ENCODE results near the gene METTL14. TPM values are rescaled to one million over a fixed set of nuclear protein-coding genes. Genes with fewer than 3 reads are reported as not detected.

The METTL14 gene
- total RNA-seq, 1 experiment from 2014 or later, result 9.5 TPM

DNA sequence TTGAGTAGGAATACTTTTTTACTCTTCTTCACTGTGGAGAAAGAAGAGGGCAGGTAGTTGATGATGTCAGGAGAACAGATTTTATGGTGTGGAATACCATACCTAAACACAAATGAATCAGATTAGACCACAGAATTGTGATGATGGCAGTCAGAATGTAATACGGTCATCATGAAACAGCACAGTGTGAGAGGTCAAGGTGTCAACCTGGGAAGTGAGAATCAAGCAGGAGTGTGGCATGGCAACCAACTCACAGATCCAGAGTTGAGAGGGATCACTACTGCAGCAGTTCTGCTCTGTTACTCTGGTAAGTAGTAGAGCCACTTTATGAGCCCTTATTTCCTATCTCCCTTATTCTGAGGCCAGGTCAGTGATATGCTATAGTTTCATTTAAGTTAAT, 27.7 kb downstream of the METTL14 start:
- no peaks in the 10 kb centered on the region for H4K20me1 ChIP-seq (ENCODE audit: low read length)
- no peaks in the 10 kb centered on the region for H3K27me3 ChIP-seq (ENCODE audit: low read length)
- no peak overlapping the region for H3K4me3 ChIP-seq (ENCODE audit: low read length)
- H3K4me2 ChIP-seq (ENCODE audit: low read length), result no peak overlapping the region
- H3K4me1 ChIP-seq (ENCODE audit: insufficient read depth, low read length), result no peaks in the 10 kb centered on the region
- CTCF ChIA-PET, result no interaction called here
- no peak overlapping the region for H3K27ac ChIP-seq (ENCODE audit: low read length)
- BruUV-seq (replicated peaks), result no TSS peak
- TF ChIP-seq, protein P1, sequence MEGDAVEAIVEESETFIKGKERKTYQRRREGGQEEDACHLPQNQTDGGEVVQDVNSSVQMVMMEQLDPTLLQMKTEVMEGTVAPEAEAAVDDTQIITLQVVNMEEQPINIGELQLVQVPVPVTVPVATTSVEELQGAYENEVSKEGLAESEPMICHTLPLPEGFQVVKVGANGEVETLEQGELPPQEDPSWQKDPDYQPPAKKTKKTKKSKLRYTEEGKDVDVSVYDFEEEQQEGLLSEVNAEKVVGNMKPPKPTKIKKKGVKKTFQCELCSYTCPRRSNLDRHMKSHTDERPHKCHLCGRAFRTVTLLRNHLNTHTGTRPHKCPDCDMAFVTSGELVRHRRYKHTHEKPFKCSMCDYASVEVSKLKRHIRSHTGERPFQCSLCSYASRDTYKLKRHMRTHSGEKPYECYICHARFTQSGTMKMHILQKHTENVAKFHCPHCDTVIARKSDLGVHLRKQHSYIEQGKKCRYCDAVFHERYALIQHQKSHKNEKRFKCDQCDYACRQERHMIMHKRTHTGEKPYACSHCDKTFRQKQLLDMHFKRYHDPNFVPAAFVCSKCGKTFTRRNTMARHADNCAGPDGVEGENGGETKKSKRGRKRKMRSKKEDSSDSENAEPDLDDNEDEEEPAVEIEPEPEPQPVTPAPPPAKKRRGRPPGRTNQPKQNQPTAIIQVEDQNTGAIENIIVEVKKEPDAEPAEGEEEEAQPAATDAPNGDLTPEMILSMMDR (conservative IDR thresholded peaks at IDR 0.05; ENCODE audit: low read depth, low read length), result no peak
- no peak for TF ChIP-seq EZH2 (IDR thresholded peaks at IDR 0.05; ENCODE audit: low read length, unreplicated experiment)
- no peak for TF ChIP-seq EZH2phosphoT487 (IDR thresholded peaks at IDR 0.05; ENCODE audit: borderline replicate concordance, low read length)
- no peaks in the 10 kb centered on the region for H3K79me2 ChIP-seq (ENCODE audit: low read length)
- H3K36me3 ChIP-seq (ENCODE audit: low read depth, low read length), result peaks cover 12% of the 10 kb centered on the region
- H2AFZ ChIP-seq (ENCODE audit: low read length), result no peak overlapping the region
- ATAC-seq, result no peak
- H3F3A ChIP-seq (ENCODE audit: low read length, unreplicated experiment), result no peaks in the 10 kb centered on the region
- no peak overlapping the region for H3K9ac ChIP-seq (ENCODE audit: low read length)
- no peaks in the 10 kb centered on the region for H3K9me3 ChIP-seq (ENCODE audit: low read length)
- POLR2A ChIA-PET (ENCODE audit: unreplicated experiment), result no interaction called here
- intact Hi-C loops (cut with micrococcal nuclease), result no loop called here
- no peaks in the 10 kb centered on the region for H3K9me2 ChIP-seq (replicated peaks; ENCODE audit: low read length)
- DNase-seq, result no peak

DNA sequence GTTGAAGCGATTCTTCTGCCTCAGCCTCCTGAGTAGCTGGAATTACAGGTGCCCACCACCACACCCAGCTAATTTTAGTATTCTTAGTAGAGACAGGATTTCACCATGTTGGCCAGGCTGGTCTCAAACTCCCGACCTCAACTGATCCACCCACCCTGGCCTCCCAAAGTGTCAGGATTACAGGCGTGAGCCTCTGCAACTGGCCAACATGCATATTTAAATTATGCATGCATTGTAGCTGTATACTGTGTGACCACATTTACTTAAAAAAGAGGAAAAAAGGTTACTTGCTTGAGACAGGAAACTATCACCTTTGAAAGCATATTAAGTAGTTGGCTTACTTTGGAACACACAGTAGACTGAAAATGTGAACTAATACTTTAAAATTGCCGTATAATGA, 29.5 kb downstream of the METTL14 start:
- peaks cover 8% of the 10 kb centered on the region for H3K4me1 ChIP-seq (ENCODE audit: insufficient read depth, low read length)
- no peak overlapping the region for H3K4me3 ChIP-seq (ENCODE audit: low read length)
- no peak overlapping the region for H3K4me2 ChIP-seq (ENCODE audit: low read length)
- H4K20me1 ChIP-seq (ENCODE audit: low read length), result no peaks in the 10 kb centered on the region
- no peaks in the 10 kb centered on the region for H3K27me3 ChIP-seq (ENCODE audit: low read length)
- no peaks in the 10 kb centered on the region for H3K79me2 ChIP-seq (ENCODE audit: low read length)
- POLR2A ChIA-PET (ENCODE audit: unreplicated experiment), result no interaction called here
- DNase-seq (no peak), ATAC-seq (no peak)
- intact Hi-C loops (cut with micrococcal nuclease), result no loop called here
- TF ChIP-seq, protein P1 (conservative IDR thresholded peaks at IDR 0.05; ENCODE audit: low read depth, low read length), result no peak
- no peak for TF ChIP-seq EZH2phosphoT487 (IDR thresholded peaks at IDR 0.05; ENCODE audit: borderline replicate concordance, low read length)
- TF ChIP-seq EZH2 (IDR thresholded peaks at IDR 0.05; ENCODE audit: low read length, unreplicated experiment), result no peak
- no peaks in the 10 kb centered on the region for H3K9me2 ChIP-seq (replicated peaks; ENCODE audit: low read length)
- CTCF ChIA-PET, result no interaction called here
- H2AFZ ChIP-seq (ENCODE audit: low read length), result no peak overlapping the region
- no TSS peak for BruUV-seq (replicated peaks)
- no peaks in the 10 kb centered on the region for H3K9me3 ChIP-seq (ENCODE audit: low read length)
- H3K9ac ChIP-seq (ENCODE audit: low read length), result no peak overlapping the region
- H3K27ac ChIP-seq (ENCODE audit: low read length), result no peak overlapping the region
- no peaks in the 10 kb centered on the region for H3F3A ChIP-seq (ENCODE audit: low read length, unreplicated experiment)
- H3K36me3 ChIP-seq (ENCODE audit: low read depth, low read length), result peaks cover 12% of the 10 kb centered on the region

DNA sequence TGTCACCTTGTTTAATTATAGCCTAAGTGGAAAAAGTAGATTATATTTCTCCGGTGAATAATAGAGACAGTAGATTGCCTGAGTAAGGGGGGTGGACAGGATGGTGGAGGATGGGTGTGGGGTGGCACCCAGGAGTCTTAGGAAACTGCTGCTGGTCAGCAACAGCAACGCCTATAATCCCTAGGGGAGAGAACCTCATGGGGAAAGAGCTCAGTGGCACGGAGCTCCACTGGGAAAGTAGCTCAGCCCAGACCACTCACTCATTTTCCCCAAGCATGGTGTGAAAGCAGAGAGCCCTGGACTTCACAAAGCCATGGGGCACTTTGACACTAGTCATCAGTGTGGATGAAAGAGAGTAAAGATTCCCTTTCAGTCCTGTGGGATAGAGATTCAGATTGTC, 31.1 kb downstream of the METTL14 start:
- no TSS peak for BruUV-seq (replicated peaks)

More for the DNA sequence above, 31.1 kb downstream of the METTL14 start:
- no peaks in the 10 kb centered on the region for H3F3A ChIP-seq (ENCODE audit: low read length, unreplicated experiment)
- H3K27ac ChIP-seq (ENCODE audit: low read length), result no peak overlapping the region
- no peak overlapping the region for H3K4me3 ChIP-seq (ENCODE audit: low read length)
- H3K9me2 ChIP-seq (replicated peaks; ENCODE audit: low read length), result no peaks in the 10 kb centered on the region
- ChIA-PET POLR2A (ENCODE audit: unreplicated experiment) (no interaction called here), CTCF (no interaction called here)
- H3K9me3 ChIP-seq (ENCODE audit: low read length), result no peaks in the 10 kb centered on the region
- peaks cover 8% of the 10 kb centered on the region for H3K4me1 ChIP-seq (ENCODE audit: insufficient read depth, low read length)
- no peak overlapping the region for H2AFZ ChIP-seq (ENCODE audit: low read length)
- no peak overlapping the region for H3K4me2 ChIP-seq (ENCODE audit: low read length)
- ATAC-seq (no peak), DNase-seq (no peak)
- H4K20me1 ChIP-seq (ENCODE audit: low read length), result no peaks in the 10 kb centered on the region
- H3K79me2 ChIP-seq (ENCODE audit: low read length), result no peaks in the 10 kb centered on the region
- intact Hi-C loops (cut with micrococcal nuclease), result no loop called here
- no peak overlapping the region for H3K9ac ChIP-seq (ENCODE audit: low read length)
- no peaks in the 10 kb centered on the region for H3K27me3 ChIP-seq (ENCODE audit: low read length)
- 0 out of 2 replicates have a peak, but pooled peaks cover 4% of the 10 kb centered on the region for H3K36me3 ChIP-seq (ENCODE audit: low read depth, low read length)
- TF ChIP-seq EZH2phosphoT487 (IDR thresholded peaks at IDR 0.05; ENCODE audit: borderline replicate concordance, low read length), result no peak
- TF ChIP-seq, protein P1 (conservative IDR thresholded peaks at IDR 0.05; ENCODE audit: low read depth, low read length), result no peak
- no peak for TF ChIP-seq EZH2 (IDR thresholded peaks at IDR 0.05; ENCODE audit: low read length, unreplicated experiment)
